ENCODE results near the gene SLC25A13.

SLC25A13 gene

GRCh38 chr7:96244244-96244991, 77.5 kb downstream of the SLC25A13 start:
- no peak for DNase-seq

GRCh38 chr7:96243241-96243640, 78.7 kb downstream of the SLC25A13 start:
- no peak for DNase-seq

GRCh38 chr7:96241855-96242254, 80.0 kb downstream of the SLC25A13 start:
- no peak for DNase-seq

- no peak for DNase-seq
These were observed 82.7 kb downstream of the SLC25A13 start for GRCh38 chr7:96238976-96239766.

- no peak for DNase-seq
These were observed 83.4 kb downstream of the SLC25A13 start for GRCh38 chr7:96238474-96238873.

- no peak for DNase-seq
These were observed 84.9 kb downstream of the SLC25A13 start for GRCh38 chr7:96237040-96237439.

- no peak for DNase-seq
These were observed 85.5 kb downstream of the SLC25A13 start for GRCh38 chr7:96236198-96237039.

- DNase-seq: no peak
These were observed 86.6 kb downstream of the SLC25A13 start for GRCh38 chr7:96235281-96235680.

GRCh38 chr7:96233528-96234154, 88.3 kb downstream of the SLC25A13 start:
- no peak for DNase-seq

- DNase-seq: no peak
These were observed 88.8 kb downstream of the SLC25A13 start for GRCh38 chr7:96233084-96233483.

- no peak for DNase-seq
These were observed 93.1 kb downstream of the SLC25A13 start for GRCh38 chr7:96228760-96229159.

- DNase-seq: no peak
These were observed 96.6 kb downstream of the SLC25A13 start for GRCh38 chr7:96225251-96225650.

- peak in 3 of 58 donors; percentile 1 to 5 (median 4) for DNase-seq
These were observed 97.2 kb downstream of the SLC25A13 start for GRCh38 chr7:96224685-96225084.

GRCh38 chr7:96224073-96224472, 97.8 kb downstream of the SLC25A13 start:
- DNase-seq: no peak

- DNase-seq: no peak
These were observed 100.0 kb downstream of the SLC25A13 start for GRCh38 chr7:96221888-96222287.

GRCh38 chr7:96219378-96220130, 102.3 kb downstream of the SLC25A13 start:
- no peak for DNase-seq

- no peak for DNase-seq
These were observed 103.1 kb downstream of the SLC25A13 start for GRCh38 chr7:96218664-96219243.

GRCh38 chr7:96217147-96217546, 104.8 kb downstream of the SLC25A13 start:
- no peak for DNase-seq

GRCh38 chr7:96216373-96216772, 105.5 kb downstream of the SLC25A13 start:
- DNase-seq: no peak

GRCh38 chr7:96212474-96212873, 109.4 kb downstream of the SLC25A13 start:
- DNase-seq: no peak

All from anterior cingulate cortex (tissue), 58 donors.